ENCODE data around the gene HOXD4. TPM values are rescaled to one million over a fixed set of nuclear protein-coding genes. Genes with fewer than 3 reads are reported as not detected.

Gene HOXD4
- total and polyA plus RNA-seq, 4 donors: 0.12 to 1.1 (median 0.48) TPM

DNA sequence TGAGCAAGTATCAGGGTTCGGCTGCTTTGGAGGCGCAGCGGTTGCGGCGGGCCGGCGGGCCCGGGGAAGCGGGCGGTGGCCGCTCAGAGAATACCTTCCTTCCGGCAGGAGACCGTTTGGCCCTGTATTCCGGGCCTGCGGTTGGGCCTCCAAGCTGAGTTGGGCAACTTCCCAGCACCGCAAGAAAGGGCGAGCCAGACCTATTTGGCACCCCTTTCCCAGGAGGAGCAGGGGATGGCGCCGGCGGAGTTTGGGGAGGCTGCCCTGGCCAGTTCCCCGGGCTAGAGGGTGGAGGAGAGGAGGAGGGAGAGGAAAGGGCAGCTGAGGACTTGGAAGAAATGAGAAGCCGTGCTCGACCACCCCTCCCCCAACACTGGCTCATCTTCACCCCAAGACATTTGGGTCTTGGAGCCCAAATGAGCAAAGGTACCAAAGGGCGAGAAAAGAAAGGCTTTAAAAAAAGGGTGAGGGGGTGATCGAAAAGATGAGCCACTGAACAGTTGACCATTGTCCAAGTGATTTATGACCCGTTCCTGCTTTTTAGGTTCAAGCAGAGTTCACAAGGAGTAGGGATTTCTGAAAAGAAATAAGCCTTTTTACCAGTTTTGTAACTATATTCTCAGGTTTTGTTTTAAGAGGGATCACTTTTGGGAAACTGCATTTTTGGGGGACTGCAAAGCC lies 14.2 kb downstream of the HOXD4 start:
- Histone ChIP-seq H3K27ac (ENCODE audit: low read depth in 1 of 2, low read length in 1 of 2) (no peak overlapping the region), H3K4me1 (ENCODE audit: control insufficient read depth in 5 of 5, insufficient read depth in 5 of 5, low read length in 5 of 5) (peaks cover 0 to 17% (median 0%) of the 10 kb centered on the region in 5 donors), H3K9ac (ENCODE audit: insufficient read depth in 1 of 2, low read length in 2 of 2) (no peak overlapping the region), H3K27me3 (ENCODE audit: control insufficient read depth in 3 of 3, insufficient read depth in 3 of 3, low read length in 2 of 3) (peaks cover 21 to 98% (median 90%) of the 10 kb centered on the region in 3 donors), H3K36me3 (ENCODE audit: control insufficient read depth in 4 of 4, insufficient read depth in 4 of 4, low read length in 4 of 4) (no peaks in the 10 kb centered on the region), H3K9me3 (ENCODE audit: control insufficient read depth in 4 of 4, insufficient read depth in 3 of 4, low read length in 3 of 4) (peaks cover 0 to 15% (median 0%) of the 10 kb centered on the region in 4 donors), H3K4me3 (no peak overlapping the region)
- TF ChIP-seq, protein P1, sequence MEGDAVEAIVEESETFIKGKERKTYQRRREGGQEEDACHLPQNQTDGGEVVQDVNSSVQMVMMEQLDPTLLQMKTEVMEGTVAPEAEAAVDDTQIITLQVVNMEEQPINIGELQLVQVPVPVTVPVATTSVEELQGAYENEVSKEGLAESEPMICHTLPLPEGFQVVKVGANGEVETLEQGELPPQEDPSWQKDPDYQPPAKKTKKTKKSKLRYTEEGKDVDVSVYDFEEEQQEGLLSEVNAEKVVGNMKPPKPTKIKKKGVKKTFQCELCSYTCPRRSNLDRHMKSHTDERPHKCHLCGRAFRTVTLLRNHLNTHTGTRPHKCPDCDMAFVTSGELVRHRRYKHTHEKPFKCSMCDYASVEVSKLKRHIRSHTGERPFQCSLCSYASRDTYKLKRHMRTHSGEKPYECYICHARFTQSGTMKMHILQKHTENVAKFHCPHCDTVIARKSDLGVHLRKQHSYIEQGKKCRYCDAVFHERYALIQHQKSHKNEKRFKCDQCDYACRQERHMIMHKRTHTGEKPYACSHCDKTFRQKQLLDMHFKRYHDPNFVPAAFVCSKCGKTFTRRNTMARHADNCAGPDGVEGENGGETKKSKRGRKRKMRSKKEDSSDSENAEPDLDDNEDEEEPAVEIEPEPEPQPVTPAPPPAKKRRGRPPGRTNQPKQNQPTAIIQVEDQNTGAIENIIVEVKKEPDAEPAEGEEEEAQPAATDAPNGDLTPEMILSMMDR (IDR thresholded peaks at IDR 0.05; ENCODE audit: control extremely low read depth, extremely low read depth): no peak
- ATAC-seq (ENCODE audit: insufficient read depth, low FRiP score) (no peak), DNase-seq (peak in 1 of 3 donors; percentile 2)
- WGBS, 2 donors: 4 to 22% methylated on average over 23 to 26 of the region's 26 CpGs

DNA sequence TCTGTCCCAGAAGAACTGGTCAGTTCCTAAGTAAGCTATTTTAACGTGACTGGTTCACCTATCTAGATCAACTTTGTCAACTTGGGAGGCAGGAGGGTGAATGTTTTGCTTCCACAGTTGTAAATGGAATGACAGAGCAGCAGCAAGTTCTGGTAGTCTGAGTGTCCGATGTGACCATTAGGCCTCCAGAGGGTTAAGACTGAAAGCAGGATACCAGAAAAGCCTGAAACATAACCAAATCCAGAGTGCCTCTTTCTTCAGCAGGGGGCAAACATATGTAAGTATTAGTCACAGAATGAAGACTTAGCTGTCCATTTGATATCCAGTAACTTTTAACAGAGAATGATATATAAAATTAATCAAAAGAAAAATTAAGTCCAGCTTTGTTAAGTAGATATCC lies 14.9 kb downstream of the HOXD4 start:
- Histone ChIP-seq H3K36me3 (ENCODE audit: control insufficient read depth in 4 of 4, insufficient read depth in 4 of 4, low read length in 4 of 4) (no peaks in the 10 kb centered on the region), H3K27ac (ENCODE audit: low read depth in 1 of 2, low read length in 1 of 2) (no peak overlapping the region), H3K9ac (ENCODE audit: insufficient read depth in 1 of 2, low read length in 2 of 2) (no peak overlapping the region), H3K4me3 (no peak overlapping the region), H3K27me3 (ENCODE audit: control insufficient read depth in 3 of 3, insufficient read depth in 3 of 3, low read length in 2 of 3) (peaks cover 20 to 99% (median 91%) of the 10 kb centered on the region in 3 donors), H3K4me1 (ENCODE audit: control insufficient read depth in 5 of 5, insufficient read depth in 5 of 5, low read length in 5 of 5) (peaks cover 0 to 13% (median 0%) of the 10 kb centered on the region in 5 donors), H3K9me3 (ENCODE audit: control insufficient read depth in 4 of 4, insufficient read depth in 3 of 4, low read length in 3 of 4) (peaks cover 0 to 14% (median 0%) of the 10 kb centered on the region in 4 donors)
- no peak for ATAC-seq (ENCODE audit: insufficient read depth, low FRiP score)
- no peak for DNase-seq
- TF ChIP-seq, protein P1 (IDR thresholded peaks at IDR 0.05; ENCODE audit: control extremely low read depth, extremely low read depth): no peak
- 19 to 45% methylated on average over 2 of the region's 2 CpGs for WGBS, 2 donors

DNA sequence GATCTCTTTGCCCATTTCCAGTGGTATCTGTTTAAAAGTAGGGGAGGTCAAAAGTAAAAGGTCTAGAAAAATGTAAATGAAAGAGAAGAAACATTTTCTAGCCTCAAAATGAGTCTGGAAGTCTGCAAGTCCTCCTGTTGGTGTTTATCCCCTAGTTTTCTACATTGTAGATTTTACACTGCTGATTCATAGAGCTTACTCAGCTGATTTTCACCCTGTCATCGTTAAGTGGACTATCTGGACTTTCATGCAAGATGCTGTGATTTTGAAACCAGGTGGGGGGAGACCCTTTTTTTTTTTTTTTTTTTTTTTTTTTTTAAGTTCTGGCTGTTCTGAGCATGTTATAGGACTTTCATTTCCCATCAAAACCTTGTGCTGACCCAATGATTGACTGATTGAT lies 16.0 kb downstream of the HOXD4 start:
- no peaks in the 10 kb centered on the region for H3K36me3 ChIP-seq (ENCODE audit: control insufficient read depth in 4 of 4, insufficient read depth in 4 of 4, low read length in 4 of 4)
- H3K9ac ChIP-seq (ENCODE audit: insufficient read depth in 1 of 2, low read length in 2 of 2): no peak overlapping the region
- WGBS, 2 donors: 63 to 68% methylated on average over 1 of the region's 1 CpG
- TF ChIP-seq, protein P1 (IDR thresholded peaks at IDR 0.05; ENCODE audit: control extremely low read depth, extremely low read depth): no peak
- no peak overlapping the region for H3K4me3 ChIP-seq
- H3K9me3 ChIP-seq (ENCODE audit: control insufficient read depth in 4 of 4, insufficient read depth in 3 of 4, low read length in 3 of 4): peaks cover 0 to 22% (median 0%) of the 10 kb centered on the region in 4 donors
- H3K4me1 ChIP-seq (ENCODE audit: control insufficient read depth in 5 of 5, insufficient read depth in 5 of 5, low read length in 5 of 5): peaks cover 0 to 12% (median 0%) of the 10 kb centered on the region in 5 donors
- DNase-seq (no peak), ATAC-seq (ENCODE audit: insufficient read depth, low FRiP score) (no peak)
- peaks cover 27 to 97% (median 87%) of the 10 kb centered on the region in 3 donors for H3K27me3 ChIP-seq (ENCODE audit: control insufficient read depth in 3 of 3, insufficient read depth in 3 of 3, low read length in 2 of 3)
- no peak overlapping the region for H3K27ac ChIP-seq (ENCODE audit: low read depth in 1 of 2, low read length in 1 of 2)
